OCI-LY7 (cell line): ENCODE results near the gene C17orf67.
A peak's percentile ranks its signal among the peaks of the same experiment; 100 is the strongest.

Source experiments
- CTCF ChIP-seq: fragments of 200-600 bp; sonication (generic); conservative IDR thresholded peaks from 2 replicates; pipeline ENCODE4 v1.5.1; 2014; ENCODE audit warnings: mild to moderate bottlenecking, antibody characterized with exemption, low read length, moderate library complexity, mixed read lengths
- EZH2phosphoT487 ChIP-seq: fragments of 200-600 bp; sonication (generic); IDR thresholded peaks from 2 replicates; pipeline ENCODE4 v1.6.1; 2018; ENCODE audit warnings: low read depth, borderline replicate concordance, mild to moderate bottlenecking, mixed run types, antibody characterized with exemption, low read length, moderate library complexity, mixed read lengths

GRCh38 chr17:56819431-56820145 is 14.1 kb downstream of the C17orf67 start:
- TF ChIP-seq CTCF: peak; percentile 83
- TF ChIP-seq EZH2phosphoT487: no peak
